BJ (cell line): ENCODE results near the gene CCDC27. TPM values are rescaled to one million over a fixed set of nuclear protein-coding genes. Genes with fewer than 3 reads are reported as not detected.

Experiments
- CTCF ChIA-PET: fragments of 350-600 bp; formaldehyde crosslinking; extraction: SDS; loops from one replicate; lab custom pipeline; 2021; ENCODE audit warnings: antibody characterized with exemption, inconsistent platforms; lab: Yijun Ruan, JAX
- POLR2A ChIA-PET: fragments of 300-600 bp; sonication (Branson Sonifier 250); formaldehyde crosslinking; extraction: SDS; loops from one replicate; lab custom pipeline; 2021; ENCODE audit warnings: antibody characterized with exemption; lab: Charles Lee
- DNase-seq: peaks from one replicate; pipeline ENCODE4 v3.0.0-alpha.2; 2011; ENCODE audit warnings: low read depth
- H3K27me3 ChIP-seq: 2 replicates; pipeline ENCODE4 v1.6.0; 2011; ENCODE audit warnings: low read length; ENCODE audit not compliant: control insufficient read depth, insufficient read depth
- H3K36me3 ChIP-seq: 2 replicates; pipeline ENCODE4 v1.5.1; 2011; ENCODE audit warnings: low read length; ENCODE audit not compliant: control insufficient read depth, insufficient read depth
- H3K4me3 ChIP-seq: 2 replicates; pipeline ENCODE4 v1.5.1; 2011; ENCODE audit warnings: low read depth, mild to moderate bottlenecking, control low read depth, low read length
- polyA plus RNA-seq: library from polyadenylated mRNA; depleted of rRNA; stranded (reverse); fragments of >200 nt; gene quantifications from 2 replicates; pipeline ENCODE4 v1.2.3, GENCODE V29; 2011
- TF ChIP-seq, protein P1 (sequence below): IDR thresholded peaks from 2 replicates; pipeline ENCODE4 v1.5.1; 2011; ENCODE audit warnings: low read depth, mild to moderate bottlenecking, control low read depth, inconsistent platforms, low read length, moderate library complexity; ENCODE audit not compliant: insufficient read depth

CCDC27 gene
- polyA plus RNA-seq, 1 experiment: not detected

DNA sequence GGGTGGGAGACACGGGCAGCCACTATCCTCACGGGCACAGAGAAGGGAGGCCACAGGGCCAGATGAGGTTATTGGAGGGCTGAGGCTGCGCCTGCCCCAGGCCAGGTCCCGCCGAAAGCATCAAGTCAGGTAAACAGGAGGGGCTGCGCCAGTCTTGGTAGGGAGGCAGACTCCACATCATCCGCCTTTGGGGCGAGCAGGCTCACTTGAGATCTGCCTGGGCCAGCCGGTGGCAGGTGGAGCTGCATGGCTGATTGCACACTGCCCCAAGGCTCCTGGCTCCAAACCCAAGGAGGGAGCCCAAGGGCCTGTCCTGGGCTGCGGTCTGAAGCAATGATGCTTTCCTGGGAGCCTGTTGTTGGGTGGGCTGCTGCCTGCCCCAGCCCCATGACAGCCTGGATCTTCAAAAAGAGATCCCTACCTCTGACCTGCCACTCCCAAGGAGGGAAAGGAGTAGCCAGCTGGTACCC lies 24.9 kb downstream of the CCDC27 start:
- H3K27me3 ChIP-seq: no peaks in the 10 kb centered on the region
- CTCF ChIA-PET: interaction anchor here (1.0 kb wide), 1 partner anchor 52 kb away, joined by 3 read pairs; no protein-coding TSS in a partner anchor
- POLR2A ChIA-PET: no interaction called here
- TF ChIP-seq, protein P1, sequence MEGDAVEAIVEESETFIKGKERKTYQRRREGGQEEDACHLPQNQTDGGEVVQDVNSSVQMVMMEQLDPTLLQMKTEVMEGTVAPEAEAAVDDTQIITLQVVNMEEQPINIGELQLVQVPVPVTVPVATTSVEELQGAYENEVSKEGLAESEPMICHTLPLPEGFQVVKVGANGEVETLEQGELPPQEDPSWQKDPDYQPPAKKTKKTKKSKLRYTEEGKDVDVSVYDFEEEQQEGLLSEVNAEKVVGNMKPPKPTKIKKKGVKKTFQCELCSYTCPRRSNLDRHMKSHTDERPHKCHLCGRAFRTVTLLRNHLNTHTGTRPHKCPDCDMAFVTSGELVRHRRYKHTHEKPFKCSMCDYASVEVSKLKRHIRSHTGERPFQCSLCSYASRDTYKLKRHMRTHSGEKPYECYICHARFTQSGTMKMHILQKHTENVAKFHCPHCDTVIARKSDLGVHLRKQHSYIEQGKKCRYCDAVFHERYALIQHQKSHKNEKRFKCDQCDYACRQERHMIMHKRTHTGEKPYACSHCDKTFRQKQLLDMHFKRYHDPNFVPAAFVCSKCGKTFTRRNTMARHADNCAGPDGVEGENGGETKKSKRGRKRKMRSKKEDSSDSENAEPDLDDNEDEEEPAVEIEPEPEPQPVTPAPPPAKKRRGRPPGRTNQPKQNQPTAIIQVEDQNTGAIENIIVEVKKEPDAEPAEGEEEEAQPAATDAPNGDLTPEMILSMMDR: no peak
- no peak for DNase-seq
- H3K36me3 ChIP-seq: peaks cover 19% of the 10 kb centered on the region
- H3K4me3 ChIP-seq: no peak overlapping the region

DNA sequence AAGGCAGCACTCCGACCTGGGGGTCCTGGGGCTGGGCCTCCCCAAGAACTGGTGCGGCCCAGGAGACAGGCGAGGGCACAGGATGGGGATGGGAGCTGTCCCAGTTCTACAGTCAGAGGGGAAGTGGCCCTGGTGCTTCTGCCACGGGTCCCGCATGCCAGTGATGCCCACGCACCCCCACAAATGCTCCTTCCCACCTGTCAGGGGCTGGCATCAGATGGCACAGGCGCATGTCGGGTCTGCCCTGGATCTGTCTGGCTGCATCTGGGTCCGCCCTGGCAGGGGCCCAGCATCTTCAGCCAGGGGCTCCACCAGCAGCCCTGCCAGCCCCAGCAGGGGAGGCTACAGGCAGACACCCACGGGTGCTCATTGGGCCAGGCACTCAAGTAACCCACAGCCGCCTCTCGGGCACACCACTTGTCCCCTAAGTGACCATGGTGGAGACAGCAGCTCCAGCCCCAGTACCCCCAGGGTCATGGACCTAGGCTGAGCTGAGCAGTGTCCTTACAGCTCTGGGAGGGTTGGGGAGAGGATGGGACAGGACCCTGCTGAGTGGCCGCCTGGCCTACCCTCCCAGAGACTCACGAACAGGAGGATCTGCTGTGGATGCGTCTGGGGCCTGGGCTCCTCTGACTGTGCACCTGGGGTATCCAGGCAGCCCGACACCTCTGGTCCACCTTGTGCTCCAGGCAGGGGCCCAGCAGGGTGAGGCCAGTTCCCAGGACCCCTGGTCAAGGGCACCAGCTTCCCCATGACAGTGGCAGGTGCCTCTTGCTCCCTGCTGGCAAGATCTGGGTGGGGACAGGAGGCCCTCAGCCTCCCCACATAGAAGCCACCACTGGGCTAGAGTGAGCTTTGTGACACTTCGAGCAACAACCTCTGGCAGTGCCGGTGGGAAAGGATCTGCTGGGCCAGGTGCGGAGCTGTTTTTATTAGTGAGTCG lies 25.7 kb downstream of the CCDC27 start:
- H3K4me3 ChIP-seq: no peak overlapping the region
- CTCF ChIA-PET: interaction anchor here (1.0 to 1.1 kb wide), 2 partner anchors 12 to 53 kb away, joined by 3 read pairs; no protein-coding TSS in a partner anchor
- no peak for DNase-seq
- TF ChIP-seq, protein P1: no peak
- POLR2A ChIA-PET: no interaction called here
- H3K27me3 ChIP-seq: no peaks in the 10 kb centered on the region
- H3K36me3 ChIP-seq: peaks cover 22% of the 10 kb centered on the region

DNA sequence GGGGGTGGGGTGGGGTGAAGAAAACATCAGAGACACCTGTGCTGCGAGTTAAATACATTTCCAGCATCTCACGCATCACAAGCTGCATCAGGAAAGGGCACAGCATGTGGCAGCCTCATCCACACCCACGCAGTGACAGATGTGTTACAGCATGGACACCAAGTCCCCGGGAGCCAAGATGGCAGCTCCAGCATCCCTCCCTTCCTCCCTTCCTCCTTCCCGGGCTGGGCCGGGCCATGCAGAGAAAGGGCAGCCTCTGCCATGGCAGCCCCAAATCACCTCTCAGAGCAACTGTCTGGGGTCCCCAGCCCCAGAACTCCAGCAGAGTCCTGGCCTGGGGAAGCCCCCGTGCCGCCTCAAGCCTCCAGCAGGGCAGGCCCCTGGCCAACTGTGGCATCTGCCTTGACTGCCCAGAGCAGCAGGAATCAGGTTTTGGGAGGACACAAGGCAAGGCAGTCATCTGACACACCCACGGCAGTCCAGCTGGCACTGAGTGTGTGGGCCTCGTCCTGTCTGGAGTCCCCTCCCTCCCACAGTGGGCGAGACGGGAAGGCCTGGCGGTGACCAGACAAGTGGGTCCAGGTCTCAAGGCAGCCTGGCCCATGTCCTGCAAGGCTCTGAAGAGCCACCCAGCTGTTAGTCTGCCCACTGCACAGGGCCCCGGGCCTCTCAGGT lies 26.5 kb downstream of the CCDC27 start:
- ChIA-PET CTCF (interaction anchor here (1.1 kb wide), 1 partner anchor 11 kb away, joined by 3 read pairs; no protein-coding TSS in a partner anchor), POLR2A (no interaction called here)
- TF ChIP-seq, protein P1: no peak
- Histone ChIP-seq H3K4me3 (no peak overlapping the region), H3K36me3 (peaks cover 26% of the 10 kb centered on the region), H3K27me3 (no peaks in the 10 kb centered on the region)
- DNase-seq: no peak

DNA sequence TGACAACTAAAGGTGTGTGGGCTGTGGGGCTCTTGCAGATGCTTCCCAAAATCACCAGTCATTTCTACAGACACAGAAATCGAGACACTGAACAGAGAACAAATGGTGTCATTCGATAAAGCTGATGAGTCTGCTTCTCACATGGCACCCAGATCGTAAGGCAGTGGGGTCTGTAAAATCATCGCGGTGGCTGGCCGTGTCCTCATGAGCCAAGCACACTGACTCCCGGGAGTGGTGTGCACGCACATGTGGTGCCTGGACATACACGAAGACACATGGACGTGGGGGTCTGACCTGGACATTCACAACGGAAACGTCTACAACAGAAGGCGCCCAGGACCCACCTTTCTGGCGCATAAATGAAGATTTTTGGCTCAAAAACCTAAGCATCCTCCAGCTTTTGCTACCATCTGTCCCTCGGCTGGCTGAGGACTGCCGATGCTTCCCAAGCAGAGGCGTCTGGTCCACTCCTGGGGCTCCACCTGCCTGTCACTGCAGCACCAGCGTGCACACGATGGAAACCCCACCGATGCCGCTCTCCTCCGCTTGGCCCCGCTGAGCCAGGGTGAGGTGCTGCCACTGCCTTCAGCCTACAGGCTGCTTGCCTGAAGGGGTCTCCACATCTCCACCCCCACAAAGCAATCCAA lies 27.1 kb downstream of the CCDC27 start:
- no peaks in the 10 kb centered on the region for H3K27me3 ChIP-seq
- TF ChIP-seq, protein P1: no peak
- H3K4me3 ChIP-seq: no peak overlapping the region
- CTCF ChIA-PET: no interaction called here
- H3K36me3 ChIP-seq: peaks cover 32% of the 10 kb centered on the region
- POLR2A ChIA-PET: no interaction called here
- DNase-seq: no peak
